Hematopoietic multipotent progenitor cell treated with erythropoietin and hydrocortisone succinate and interleukin-3 and kit ligand, for 17 days (in vitro differentiated cells): ENCODE data around the gene CENPF.
"Not testable (repeated sequence)": the region's sequence is repeated elsewhere in the genome, so short reads cannot be mapped to it uniquely, and the experiment has no call there.

Source experiments
- DNase-seq: peaks from one replicate; pipeline ENCODE4 v3.0.0-alpha.2; 2015; ENCODE audit warnings: low spot score

Gene CENPF

GRCh38 chr1:214584805-214585766 is 17.9 kb upstream of the CENPF start:
- DNase-seq, result no peak

GRCh38 chr1:214586621-214587020 is 16.4 kb upstream of the CENPF start:
- no peak for DNase-seq

- no peak for DNase-seq
Observed at GRCh38 chr1:214587165-214587564, 15.8 kb upstream of the CENPF start.

GRCh38 chr1:214588963-214589597 is 13.9 kb upstream of the CENPF start:
- no peak for DNase-seq

GRCh38 chr1:214590696-214591095 is 12.3 kb upstream of the CENPF start:
- DNase-seq, result no peak

- DNase-seq, result not testable (repeated sequence)
Observed at GRCh38 chr1:214591918-214592317, 11.1 kb upstream of the CENPF start.

GRCh38 chr1:214593158-214593557 is 9.8 kb upstream of the CENPF start:
- no peak for DNase-seq

- DNase-seq, result peak; percentile 12
Observed at GRCh38 chr1:214603819-214604252, 841 bp downstream of the CENPF start.

- no peak for DNase-seq
Observed at GRCh38 chr1:214604523-214604922, 1.5 kb downstream of the CENPF start.

- not testable (repeated sequence) for DNase-seq
Observed at GRCh38 chr1:214605484-214605883, 2.5 kb downstream of the CENPF start.

GRCh38 chr1:214605933-214606925 is 3.2 kb downstream of the CENPF start:
- not testable (repeated sequence) for DNase-seq

- not testable (repeated sequence) for DNase-seq
Observed at GRCh38 chr1:214607492-214608215, 4.7 kb downstream of the CENPF start.

- not testable (repeated sequence) for DNase-seq
Observed at GRCh38 chr1:214608216-214608783, 5.3 kb downstream of the CENPF start.

GRCh38 chr1:214608817-214609216 is 5.8 kb downstream of the CENPF start:
- not testable (repeated sequence) for DNase-seq

GRCh38 chr1:214609692-214610091 is 6.7 kb downstream of the CENPF start:
- DNase-seq, result no peak

GRCh38 chr1:214610136-214610535 is 7.1 kb downstream of the CENPF start:
- not testable (repeated sequence) for DNase-seq

- no peak for DNase-seq
Observed at GRCh38 chr1:214615109-214615508, 12.1 kb downstream of the CENPF start.

GRCh38 chr1:214615871-214616270 is 12.9 kb downstream of the CENPF start:
- no peak for DNase-seq

- no peak for DNase-seq
Observed at GRCh38 chr1:214617246-214617645, 14.3 kb downstream of the CENPF start.

- no peak for DNase-seq
Observed at GRCh38 chr1:214617843-214618242, 14.8 kb downstream of the CENPF start.

GRCh38 chr1:214621236-214621635 is 18.2 kb downstream of the CENPF start:
- DNase-seq, result no peak
